ENCODE results near the gene BOK.

The BOK gene

DNA sequence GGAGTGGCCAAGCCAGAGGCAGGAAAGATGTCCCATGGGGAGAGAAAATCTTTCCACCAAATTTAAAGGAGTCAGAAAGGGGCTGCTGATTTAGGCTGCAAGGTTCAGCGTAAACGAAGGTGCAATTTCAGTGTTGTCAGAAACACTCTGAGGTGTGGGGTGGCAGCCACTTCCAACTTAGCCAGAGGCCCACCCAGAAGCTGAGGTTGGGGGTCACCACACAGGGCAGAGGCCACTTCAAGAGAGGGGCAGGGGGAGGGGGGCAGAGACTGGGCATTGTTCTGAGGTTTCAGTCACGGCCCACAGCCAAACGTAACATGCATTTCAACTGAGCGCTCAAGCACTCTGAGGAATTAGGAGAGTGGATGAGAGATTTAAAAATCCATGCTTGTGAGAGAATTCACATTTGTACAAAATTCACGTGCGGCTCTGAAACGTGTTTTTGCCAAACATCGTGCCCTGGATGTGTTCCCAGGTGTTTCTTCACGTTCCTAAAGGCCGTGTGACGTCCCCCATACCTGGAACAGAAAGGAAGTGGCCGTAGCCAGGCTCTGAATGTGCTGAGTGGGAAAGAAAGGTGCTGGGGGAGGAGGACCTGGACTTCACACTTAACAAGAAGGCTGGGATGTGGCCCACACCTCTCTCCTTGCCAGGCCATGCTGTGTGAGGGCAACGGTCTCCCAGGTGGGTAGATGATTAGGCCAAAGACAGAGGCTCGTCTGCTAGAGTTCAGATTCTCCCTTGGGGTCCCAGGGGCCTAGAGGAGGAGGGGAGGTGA, 19.5 kb upstream of the BOK start:
- no peak overlapping the region for H3K27ac ChIP-seq
- DNase-seq (ENCODE audit: low read depth, low spot score), result no peak

DNA sequence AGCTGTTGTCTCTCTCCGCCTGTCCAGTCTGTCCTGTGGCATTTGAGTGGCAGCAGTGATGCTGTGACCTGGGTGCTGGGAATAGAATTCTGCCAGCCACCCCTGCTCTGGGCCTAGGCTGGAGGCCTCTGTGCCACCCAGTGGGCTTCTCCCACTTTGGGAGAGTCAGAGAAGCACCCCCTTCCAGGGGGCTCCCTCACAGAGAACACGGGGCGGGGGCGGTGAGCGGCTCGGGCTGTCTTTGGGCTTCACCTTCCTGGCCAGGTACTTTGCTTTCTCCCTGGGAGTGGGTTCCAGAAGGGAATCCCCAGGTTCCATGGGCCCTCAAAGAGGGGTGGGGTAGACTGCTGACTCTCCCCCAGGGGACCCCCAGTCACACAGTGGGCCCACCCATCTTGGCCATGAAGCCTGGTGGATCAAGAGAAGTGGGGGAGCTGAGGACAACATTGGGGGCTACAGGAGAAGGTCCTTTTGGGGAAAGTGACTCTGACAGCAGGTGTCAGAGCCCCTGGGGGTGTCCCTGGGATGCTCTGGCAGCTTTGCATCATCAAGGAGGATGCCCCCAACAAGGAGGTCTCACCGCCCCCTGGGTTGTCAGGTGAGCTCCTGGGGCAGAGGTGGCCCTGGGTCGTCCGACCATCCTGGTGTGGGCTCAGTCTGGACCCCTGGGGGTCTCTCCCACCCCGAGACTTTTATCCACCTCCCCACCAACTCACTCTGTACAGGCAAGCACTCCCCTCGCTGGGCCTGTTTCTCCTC, 18.8 kb upstream of the BOK start:
- no peak for DNase-seq (ENCODE audit: low read depth, low spot score)
- peak overlapping the region; percentile 68 for H3K27ac ChIP-seq

DNA sequence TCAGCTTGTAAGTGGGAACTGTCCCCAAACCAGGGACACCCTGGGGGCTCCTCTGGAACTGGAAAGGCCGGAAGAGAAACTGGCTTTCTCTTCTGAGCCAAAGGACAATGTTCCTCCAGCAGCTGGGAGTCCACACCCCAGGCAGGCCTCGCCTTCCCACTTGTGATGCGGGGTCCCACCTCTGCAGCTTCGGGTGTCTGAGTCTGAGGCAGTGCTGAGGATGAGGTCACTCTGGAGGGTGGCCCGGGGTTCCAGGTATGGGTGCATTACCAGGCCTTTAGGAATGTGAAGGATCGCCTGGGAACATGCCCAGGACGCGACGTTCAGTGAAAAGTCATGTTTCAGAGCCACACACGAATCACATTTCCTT, 18.2 kb upstream of the BOK start:
- peak overlapping the region; percentile 68 for H3K27ac ChIP-seq
- DNase-seq (ENCODE audit: low read depth, low spot score), result no peak

DNA sequence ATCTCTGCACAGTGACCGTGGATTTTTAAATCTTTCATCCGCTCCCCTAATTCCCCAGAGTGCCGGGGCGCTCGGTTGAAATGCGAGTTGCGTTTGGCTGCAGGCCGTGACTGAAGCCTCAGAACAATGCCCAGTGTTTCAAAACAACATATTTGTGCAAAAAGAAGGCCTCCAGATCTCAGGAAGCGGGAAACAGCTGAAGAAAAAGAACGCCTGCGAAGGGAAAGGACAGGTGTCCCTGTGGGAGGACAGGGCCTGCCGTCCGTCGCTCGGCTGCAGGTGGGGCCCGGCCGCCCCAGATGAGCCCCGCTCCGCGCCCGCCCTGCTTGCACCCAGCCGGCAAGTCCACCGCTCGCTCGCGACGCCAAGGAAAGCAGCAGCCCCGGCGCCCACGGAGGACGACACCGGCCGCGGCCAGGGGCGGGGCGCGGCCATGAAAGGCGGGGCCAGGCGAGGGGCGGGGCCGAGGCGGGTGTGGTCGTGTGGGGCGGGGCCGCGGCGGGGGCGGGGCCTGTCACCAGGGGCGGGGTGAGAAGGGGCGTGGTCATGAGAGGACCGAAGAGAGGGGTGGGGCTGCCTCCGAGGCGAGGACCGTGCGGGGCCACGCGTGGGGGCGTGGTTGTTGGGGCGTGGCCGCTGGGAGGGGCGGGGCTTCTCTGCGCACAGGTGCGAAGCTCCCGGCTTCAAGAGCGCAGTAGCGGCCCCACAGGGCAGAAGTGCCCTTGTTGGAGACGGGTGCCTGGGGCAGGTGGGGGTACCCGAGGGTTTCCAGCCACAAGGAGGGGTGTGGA, 17.6 kb upstream of the BOK start:
- no peak for DNase-seq (ENCODE audit: low read depth, low spot score)
- peak overlapping the region; percentile 68 for H3K27ac ChIP-seq

DNA sequence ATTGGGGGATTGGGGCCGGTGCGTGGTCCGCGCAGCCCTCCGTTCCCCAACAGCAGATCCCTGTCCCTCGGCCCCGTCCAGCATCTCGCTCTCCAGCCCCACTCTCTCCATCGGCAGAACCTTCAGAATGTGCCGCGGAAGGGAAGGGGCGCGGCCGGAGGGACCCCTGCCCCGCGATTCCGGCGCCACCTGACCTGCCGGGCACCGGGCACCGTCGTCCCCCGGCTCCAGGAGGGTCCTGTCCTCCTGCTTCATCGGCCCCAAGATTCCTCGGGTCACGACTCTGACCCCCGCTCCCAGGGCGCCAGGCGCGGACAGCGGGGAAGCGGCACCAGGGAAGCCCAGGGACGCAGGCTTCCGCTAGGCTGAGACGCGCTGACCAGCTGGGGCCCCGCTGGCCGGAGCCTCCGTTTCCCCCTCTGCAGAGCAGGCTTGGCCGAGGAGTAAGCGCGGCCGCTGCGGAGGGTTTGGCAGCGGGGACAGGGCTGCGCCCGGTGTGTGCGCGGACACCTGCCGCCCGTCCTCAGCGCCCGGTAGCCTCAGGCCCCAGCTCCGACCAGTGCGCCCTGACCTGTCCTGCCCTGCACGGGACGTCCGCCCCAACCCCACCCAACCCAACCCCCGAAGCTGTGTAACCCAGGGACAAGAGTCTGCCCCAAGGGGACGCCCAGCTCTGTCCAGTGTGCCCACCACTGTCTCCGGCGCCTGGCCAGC, 16.8 kb upstream of the BOK start:
- DNase-seq (ENCODE audit: low read depth, low spot score), result no peak
- H3K27ac ChIP-seq, result no peak overlapping the region

DNA sequence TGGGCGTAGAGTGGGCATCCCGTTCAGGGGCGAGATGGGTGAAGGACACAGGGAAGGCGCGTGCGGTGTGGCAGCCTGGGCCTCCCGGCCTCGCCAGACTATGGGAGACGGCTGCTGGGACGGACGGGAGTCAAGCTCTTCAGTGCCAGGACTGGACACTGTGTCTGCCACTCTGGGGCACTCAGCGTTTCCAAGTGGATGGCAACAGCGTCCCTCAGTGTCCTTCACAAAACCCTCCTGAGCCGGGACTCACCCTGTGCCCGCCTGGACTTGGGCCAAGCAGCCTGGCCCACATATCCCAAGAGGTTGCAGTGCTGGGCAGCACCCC, 16.3 kb upstream of the BOK start:
- no peak overlapping the region for H3K27ac ChIP-seq
- no peak for DNase-seq (ENCODE audit: low read depth, low spot score)

DNA sequence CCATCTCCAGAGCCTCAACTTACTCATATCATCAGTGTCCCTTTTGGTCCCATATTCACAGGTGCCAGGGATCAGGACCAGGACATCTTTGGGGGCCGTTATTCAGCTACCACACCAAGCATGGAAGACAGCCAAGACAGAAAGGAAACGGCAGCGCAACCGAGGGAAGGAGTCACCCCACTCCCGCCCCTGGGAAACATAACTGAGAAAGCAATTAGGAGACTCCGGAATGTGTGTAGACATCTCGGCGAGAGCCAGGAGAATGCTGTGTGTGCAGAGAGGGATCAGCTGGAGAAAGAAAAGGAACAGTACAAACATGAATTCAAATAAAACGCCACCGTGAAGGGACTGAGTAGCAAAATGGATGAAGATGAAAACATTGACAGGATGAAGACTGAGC, 13.4 kb upstream of the BOK start:
- no peak overlapping the region for H3K27ac ChIP-seq

DNA sequence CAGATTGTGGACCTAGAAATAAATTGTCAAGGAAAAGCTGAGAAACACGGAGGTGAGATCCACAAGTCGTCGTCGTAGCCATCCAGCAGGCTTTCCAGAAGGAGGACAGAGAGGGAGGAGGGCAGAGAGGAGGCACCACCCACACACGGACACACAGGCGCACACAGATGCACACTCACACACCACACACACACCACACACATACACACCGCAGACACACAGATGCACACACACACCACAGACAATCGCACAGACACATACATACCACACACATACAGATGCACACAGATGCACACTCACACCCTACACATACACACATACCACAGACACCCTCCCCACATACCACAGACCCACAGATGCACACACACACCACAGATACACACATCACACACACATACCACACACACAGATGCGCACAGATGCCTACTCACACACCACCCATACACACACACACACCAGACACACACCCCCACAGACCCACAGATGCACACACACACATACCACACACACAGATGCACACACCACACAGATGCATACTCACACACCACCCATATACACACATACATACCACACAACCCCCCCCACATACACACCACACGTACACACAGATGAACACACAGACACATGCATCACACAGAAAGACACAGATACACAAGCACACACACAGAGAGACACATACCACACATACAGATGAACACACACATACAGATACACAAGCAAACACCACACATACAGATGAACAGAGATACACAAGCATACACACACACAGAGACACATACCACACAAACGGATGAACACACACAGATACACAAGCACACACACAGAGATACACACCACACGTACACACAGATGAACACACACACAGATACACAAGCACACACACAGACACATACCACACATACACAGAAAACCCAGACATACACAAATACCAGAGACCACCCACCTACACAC, 12.7 kb upstream of the BOK start:
- no peak overlapping the region for H3K27ac ChIP-seq
- DNase-seq (ENCODE audit: low read depth, low spot score), result no peak

More for the DNA sequence above, 13.4 kb upstream of the BOK start:
- no peak for DNase-seq (ENCODE audit: low read depth, low spot score)

DNA sequence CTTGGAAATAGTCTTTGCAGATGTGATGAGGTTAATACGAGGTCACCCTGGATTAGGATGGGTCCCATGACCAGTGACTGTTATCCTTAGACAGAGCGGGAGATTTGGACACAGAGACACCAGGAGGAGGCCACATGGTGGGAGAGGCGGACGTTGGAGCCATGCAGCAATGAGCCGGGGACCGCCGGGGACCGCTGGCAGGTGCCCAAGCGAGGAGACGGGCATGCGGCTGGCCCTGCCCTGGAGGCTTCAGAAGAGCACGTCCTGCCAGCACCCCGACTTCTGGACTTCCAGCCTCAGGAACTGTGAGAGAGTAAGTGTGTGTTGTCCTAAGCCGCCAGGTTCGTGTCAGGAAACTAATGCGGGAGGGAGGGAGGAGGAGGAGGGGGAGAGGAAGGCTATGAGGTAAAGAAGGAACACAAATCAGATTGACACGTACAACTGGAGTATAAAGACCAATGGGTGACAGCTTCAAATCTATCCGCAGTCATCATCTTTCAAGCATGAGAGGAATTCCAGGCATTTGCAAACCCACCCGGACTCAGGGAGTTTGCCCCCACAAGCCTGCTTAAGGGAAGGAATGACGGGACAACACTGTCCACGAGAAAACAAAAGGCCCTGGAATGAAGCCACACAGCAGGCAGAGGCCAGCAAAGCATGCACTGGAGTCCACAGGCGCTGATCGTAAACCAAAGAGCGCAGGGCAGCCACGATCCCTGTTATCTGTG, 11.6 kb upstream of the BOK start:
- no peak overlapping the region for H3K27ac ChIP-seq
- no peak for DNase-seq (ENCODE audit: low read depth, low spot score)

DNA sequence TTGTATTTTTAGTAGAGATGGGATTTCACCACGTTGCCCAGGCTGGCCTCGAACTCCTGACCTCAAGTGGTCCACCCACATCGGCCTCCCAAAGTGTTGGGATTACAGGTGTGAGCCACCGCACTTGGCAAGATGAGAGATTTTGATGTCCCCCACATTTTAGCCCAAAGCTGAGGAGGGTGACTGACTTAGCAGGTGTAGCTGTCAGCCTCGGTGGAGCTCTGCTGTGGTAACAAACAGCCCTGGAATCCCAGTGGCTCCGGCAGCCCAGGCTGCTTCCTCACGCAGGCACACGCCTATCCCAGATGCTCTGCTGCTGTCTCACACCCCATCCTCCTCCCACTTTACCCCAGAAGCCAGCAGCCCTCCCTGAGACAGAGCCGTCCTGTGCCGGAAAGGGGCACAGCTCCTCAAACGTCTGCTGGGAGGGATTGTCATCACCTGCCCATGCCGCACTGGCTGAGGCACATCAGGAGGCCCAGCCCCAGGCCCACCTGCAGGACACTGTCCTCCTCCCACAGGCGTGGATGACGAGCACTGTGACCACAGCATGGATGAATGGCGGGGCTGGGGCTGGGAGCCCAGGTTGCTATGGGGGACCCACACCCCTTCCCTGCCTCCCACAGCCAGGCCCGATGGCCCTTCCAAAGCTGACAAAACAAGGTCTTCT, 10.6 kb upstream of the BOK start:
- DNase-seq (ENCODE audit: low read depth, low spot score), result no peak
- no peak overlapping the region for H3K27ac ChIP-seq

DNA sequence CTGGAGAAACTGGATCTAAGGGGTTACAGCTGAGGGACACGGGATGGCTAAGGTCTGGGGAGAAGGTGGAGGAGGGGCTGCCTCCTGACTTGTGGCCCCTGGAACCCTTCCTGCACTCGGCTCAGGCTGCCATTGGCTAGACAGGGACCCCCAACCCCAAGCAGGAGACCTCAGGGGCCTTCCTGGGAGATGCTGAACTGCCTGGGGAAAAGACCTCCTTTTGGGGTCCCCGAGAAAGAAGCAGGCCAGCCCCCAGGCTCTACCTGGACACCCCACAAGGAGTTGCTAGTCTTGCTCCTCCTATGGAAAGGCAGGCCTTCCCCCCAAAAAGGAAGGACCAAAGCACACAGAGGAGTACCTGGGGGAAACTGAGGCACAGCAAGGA, 10.1 kb upstream of the BOK start:
- no peak for DNase-seq (ENCODE audit: low read depth, low spot score)
- no peak overlapping the region for H3K27ac ChIP-seq

DNA sequence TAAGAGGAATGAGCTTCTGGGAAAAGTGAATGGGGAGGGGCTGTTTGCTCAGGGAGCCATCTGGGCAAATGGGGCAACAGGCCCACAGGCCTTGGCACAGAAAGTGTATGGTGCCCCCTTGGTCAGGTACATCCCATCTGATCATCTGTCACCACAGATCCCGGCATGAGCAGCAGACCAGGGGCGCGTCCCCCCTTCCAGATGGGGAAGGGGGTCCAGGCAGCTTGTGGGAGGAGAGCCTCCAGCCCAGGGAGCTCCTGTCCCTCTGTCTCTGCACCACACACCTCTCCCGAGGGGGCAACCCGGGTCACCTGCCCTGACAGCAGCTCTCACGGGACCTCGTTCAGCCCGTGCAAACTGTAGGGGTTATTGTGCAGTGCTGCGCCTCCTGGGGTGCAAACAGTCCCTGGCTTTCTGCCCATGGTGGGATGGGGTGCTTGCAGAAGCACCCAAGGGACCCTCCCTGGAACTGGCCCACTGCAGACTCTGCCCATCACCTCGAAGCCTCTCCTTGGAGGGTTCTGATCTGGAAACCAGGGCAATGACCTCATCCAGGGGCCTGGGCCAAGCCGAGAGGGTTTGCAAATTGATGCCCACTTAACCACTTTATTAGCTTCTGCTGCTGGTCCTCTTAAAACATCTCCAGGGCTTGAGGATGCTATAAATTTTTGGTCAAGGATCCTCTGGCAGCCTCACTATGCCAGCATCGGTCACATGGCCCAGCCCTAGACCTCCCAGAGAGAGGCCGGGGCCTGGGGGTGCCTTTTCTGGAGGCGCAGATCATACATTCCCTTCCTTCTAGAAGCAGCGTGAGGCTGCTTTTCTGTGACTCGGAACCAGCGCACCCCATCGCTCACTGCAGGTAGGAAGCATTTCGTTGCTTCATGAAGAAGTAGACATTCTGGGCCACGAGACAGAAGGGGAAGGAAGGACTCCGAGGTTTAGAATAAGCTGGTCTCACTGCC, 7.6 kb upstream of the BOK start:
- DNase-seq (ENCODE audit: low read depth, low spot score), result no peak
- no peak overlapping the region for H3K27ac ChIP-seq

DNA sequence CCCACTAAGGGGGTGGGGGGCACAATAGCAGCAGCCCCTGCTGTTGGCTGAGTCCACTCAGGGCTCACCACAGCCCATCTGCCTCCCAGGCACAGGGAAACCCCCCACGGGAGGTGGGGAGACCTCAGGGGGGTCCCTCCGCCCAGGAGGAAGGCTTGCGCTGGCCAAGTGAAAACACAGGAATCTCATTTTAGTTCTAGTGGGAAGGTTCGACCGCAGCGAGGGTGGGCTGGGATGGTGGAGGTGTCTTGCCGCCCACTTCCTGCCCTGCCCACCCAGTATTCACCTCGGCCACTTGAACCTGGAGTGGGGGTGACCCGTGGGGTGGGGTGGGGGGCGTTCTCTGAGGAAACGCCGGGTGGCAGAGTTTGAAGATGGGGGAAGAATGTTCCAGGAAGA, 6.9 kb upstream of the BOK start:
- DNase-seq (ENCODE audit: low read depth, low spot score), result no peak
- no peak overlapping the region for H3K27ac ChIP-seq

DNA sequence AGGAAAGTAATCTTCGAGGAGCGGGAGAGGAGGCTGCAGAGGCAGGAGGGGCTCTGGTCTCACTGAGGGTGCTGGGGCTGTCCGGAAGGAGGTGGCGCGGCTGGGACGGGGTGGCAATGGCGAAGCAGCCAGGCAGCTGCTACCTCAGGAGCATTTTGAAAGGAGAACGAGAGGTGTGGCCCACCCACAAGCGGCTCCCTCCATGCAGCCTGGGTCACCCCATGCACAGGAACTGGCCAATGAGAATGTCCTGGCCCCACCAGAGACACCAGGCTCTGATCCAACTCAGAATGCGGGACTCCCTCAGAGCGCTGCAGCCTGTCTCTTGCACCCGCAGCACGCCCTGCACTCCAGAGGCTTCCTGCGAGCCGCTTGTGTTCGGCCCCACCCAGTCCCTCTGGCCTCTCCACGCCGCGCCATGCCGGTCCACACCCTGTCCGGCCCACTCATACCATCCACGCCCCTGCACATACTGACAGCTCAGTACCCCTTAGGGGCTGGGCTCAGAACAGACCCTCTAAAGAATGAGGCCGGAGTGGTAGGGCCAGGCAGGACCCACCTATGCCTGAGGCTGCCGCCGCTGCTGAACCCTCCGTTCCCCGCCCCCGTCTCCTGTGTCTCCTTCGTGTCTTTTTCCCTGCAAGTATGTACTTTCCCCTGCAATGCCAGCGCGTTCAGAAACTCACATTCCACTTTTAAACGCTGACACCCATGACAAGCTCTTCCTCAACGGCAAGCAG, 6.4 kb upstream of the BOK start:
- H3K27ac ChIP-seq, result no peak overlapping the region
- DNase-seq (ENCODE audit: low read depth, low spot score), result no peak

DNA sequence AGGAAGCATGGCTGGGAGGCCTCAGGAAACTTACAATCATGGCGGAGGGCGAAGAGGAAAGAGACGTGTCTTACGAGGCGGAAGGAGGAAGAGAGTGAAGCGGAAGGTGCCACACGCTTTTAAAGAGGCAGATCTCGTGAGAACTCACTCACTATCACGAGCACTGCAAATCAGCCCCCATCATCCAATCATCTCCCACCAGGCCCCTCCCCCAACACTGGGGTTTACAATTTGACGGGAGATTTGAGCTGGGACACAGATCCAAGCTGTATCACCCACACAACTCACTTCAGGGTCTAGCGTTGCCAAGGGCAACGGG, 5.1 kb upstream of the BOK start:
- no peak for DNase-seq (ENCODE audit: low read depth, low spot score)
- H3K27ac ChIP-seq, result no peak overlapping the region

DNA sequence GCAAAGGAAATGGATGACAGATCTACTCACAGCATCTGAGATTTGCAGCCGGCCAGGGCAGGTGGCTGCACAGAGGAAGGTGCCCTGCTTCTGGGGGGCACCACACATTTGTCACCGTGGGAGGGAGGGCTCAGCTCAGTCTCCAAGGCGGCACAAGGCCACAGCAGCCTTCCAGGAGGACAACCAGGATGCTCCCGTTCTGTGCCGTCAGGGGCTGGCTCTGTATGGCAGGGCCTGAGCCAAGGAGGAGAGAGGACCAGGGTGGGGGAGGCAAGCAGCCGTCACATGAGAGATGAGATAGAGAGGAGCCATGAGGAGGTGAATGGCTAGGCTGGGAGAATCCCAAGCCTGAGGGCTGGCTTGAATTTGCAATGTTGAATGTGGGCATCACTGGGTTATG, 4.6 kb upstream of the BOK start:
- H3K27ac ChIP-seq, result no peak overlapping the region
- no peak for DNase-seq (ENCODE audit: low read depth, low spot score)

All from epithelial cell of prostate (primary cell).